IMR-90 (cell line): ENCODE results near the gene NAV2. TPM values are rescaled to one million over a fixed set of nuclear protein-coding genes. Genes with fewer than 3 reads are reported as not detected.

ENCODE experiments used
- ATAC-seq: fragments of 200-7000 bp; cut with Tn5 transposase; 2 replicates; pipeline ENCODE4 v1.9.1; 2020; ENCODE audit warnings: low read depth, mild to moderate bottlenecking, moderate library complexity
- BruUV-seq: library from RNA; stranded (reverse); fragments of 400-500 nt; replicated peaks from 2 replicates; lab custom pipeline; 2021; lab: Mats Ljungman, UMichigan
- CTCF ChIA-PET: fragments of 300-600 bp; formaldehyde crosslinking; extraction: SDS; loops from one replicate; lab custom pipeline; 2021; ENCODE audit warnings: antibody characterized with exemption; lab: Yijun Ruan, JAX
- POLR2A ChIA-PET: fragments of 300-600 bp; sonication (Branson Sonifier 250); formaldehyde crosslinking; loops from one replicate; lab custom pipeline; 2022; ENCODE audit warnings: antibody characterized with exemption; ENCODE audit not compliant: unreplicated experiment; lab: Charles Lee
- DNase-seq: peaks from one replicate; pipeline ENCODE4 v3.0.0; 2013
- H2AFZ ChIP-seq: replicated peaks from 2 replicates; pipeline ENCODE3; 2013; ENCODE audit warnings: low read length, mild to moderate bottlenecking; ENCODE audit not compliant: poor library complexity
- H2AK5ac ChIP-seq: 2 replicates; pipeline ENCODE4 v1.6.1; 2013; ENCODE audit warnings: low read depth, low read length, inconsistent platforms
- H2AK9ac ChIP-seq: replicated peaks from 2 replicates; pipeline ENCODE3; 2013; ENCODE audit warnings: mild to moderate bottlenecking, low read depth, low read length, moderate library complexity; ENCODE audit not compliant: poor library complexity
- H2BK120ac ChIP-seq: 2 replicates; pipeline ENCODE4 v1.6.1; 2013; ENCODE audit warnings: low read depth, low read length, inconsistent platforms
- H2BK15ac ChIP-seq: 3 replicates; pipeline ENCODE4 v1.6.1; 2013; ENCODE audit warnings: low read depth, low read length, inconsistent platforms
- H2BK20ac ChIP-seq: 2 replicates; pipeline ENCODE4 v1.6.1; 2013; ENCODE audit warnings: low read depth, mild to moderate bottlenecking, inconsistent platforms, low read length, moderate library complexity
- H2BK5ac ChIP-seq: 2 replicates; pipeline ENCODE4 v1.6.1; 2013; ENCODE audit warnings: mild to moderate bottlenecking, low read depth, low read length, inconsistent platforms; ENCODE audit not compliant: poor library complexity, severe bottlenecking
- H3K14ac ChIP-seq: replicated peaks from 2 replicates; pipeline ENCODE4 v1.6.1; 2013; ENCODE audit warnings: low read depth, low read length, inconsistent platforms
- H3K18ac ChIP-seq: 2 replicates; pipeline ENCODE4 v1.6.1; 2013; ENCODE audit warnings: low read depth, low read length, control low read depth
- H3K23ac ChIP-seq: 2 replicates; pipeline ENCODE4 v1.6.1; 2013; ENCODE audit warnings: low read depth, low read length, inconsistent platforms
- H3K27ac ChIP-seq: 2 replicates; pipeline ENCODE4 v1.5.1; 2013; ENCODE audit warnings: mild to moderate bottlenecking, control low read depth, low read length; ENCODE audit not compliant: insufficient read depth
- H3K27me3 ChIP-seq: 2 replicates; pipeline ENCODE4 v1.6.1; 2013; ENCODE audit warnings: low read length; ENCODE audit not compliant: control insufficient read depth, insufficient read depth
- H3K36me3 ChIP-seq: 2 replicates; pipeline ENCODE4 v1.6.1; 2013; ENCODE audit warnings: low read length, mixed read lengths; ENCODE audit not compliant: control insufficient read depth, insufficient read depth
- H3K4ac ChIP-seq: 2 replicates; pipeline ENCODE4 v1.6.1; 2013; ENCODE audit warnings: low read depth, low read length, inconsistent platforms
- H3K4me1 ChIP-seq: 2 replicates; pipeline ENCODE4 v1.6.1; 2013; ENCODE audit warnings: low read length, mixed read lengths; ENCODE audit not compliant: control insufficient read depth, insufficient read depth
- H3K4me2 ChIP-seq: 2 replicates; pipeline ENCODE4 v1.6.1; 2013; ENCODE audit warnings: low read depth, mild to moderate bottlenecking, control low read depth, low read length, moderate library complexity
- H3K4me3 ChIP-seq: 2 replicates; pipeline ENCODE4 v1.5.1; 2013; ENCODE audit warnings: low read depth, mild to moderate bottlenecking, control low read depth, low read length, moderate library complexity; ENCODE audit not compliant: insufficient read depth
- H3K56ac ChIP-seq: 2 replicates; pipeline ENCODE4 v1.6.1; 2013; ENCODE audit warnings: low read length, inconsistent platforms; ENCODE audit not compliant: insufficient read depth; ENCODE audit errors: extremely low read depth
- H3K79me1 ChIP-seq, 2 experiments: 2 replicates each; pipeline ENCODE4 v1.6.1; 2013; ENCODE audit warnings: low read length in 2 of 2, inconsistent platforms in 1 of 2, low read depth in 1 of 2
- H3K9ac ChIP-seq: 2 replicates; pipeline ENCODE4 v1.6.1; 2013; ENCODE audit warnings: low read depth, low read length, control low read depth
- H3K9me1 ChIP-seq: 2 replicates; pipeline ENCODE4 v1.6.1; 2013; ENCODE audit warnings: low read length, inconsistent platforms; ENCODE audit not compliant: insufficient read depth
- H3K9me3 ChIP-seq: 2 replicates; pipeline ENCODE4 v1.6.1; 2013; ENCODE audit warnings: low read length; ENCODE audit not compliant: control insufficient read depth, insufficient read depth
- H4K20me1 ChIP-seq: 2 replicates; pipeline ENCODE4 v1.6.1; 2013; ENCODE audit warnings: low read length, inconsistent platforms; ENCODE audit not compliant: insufficient read depth
- H4K5ac ChIP-seq: 2 replicates; pipeline ENCODE4 v1.6.1; 2013; ENCODE audit warnings: mild to moderate bottlenecking, low read depth, low read length, control low read depth
- H4K8ac ChIP-seq, 2 experiments: 2 replicates each; pipeline ENCODE4 v1.6.1; 2013; ENCODE audit warnings: low read depth in 2 of 2, low read length in 2 of 2, control low read depth in 1 of 2, inconsistent platforms in 1 of 2
- H4K91ac ChIP-seq: 2 replicates; pipeline ENCODE4 v1.6.1; 2013; ENCODE audit warnings: low read depth, low read length, inconsistent platforms; ENCODE audit not compliant: insufficient read depth
- BHLHE40 ChIP-seq: fragments of 150-350 bp; IDR thresholded peaks from 2 replicates; pipeline ENCODE4 v1.6.1; 2016; ENCODE audit warnings: mild to moderate bottlenecking, low read depth, low read length
- CEBPB ChIP-seq: IDR thresholded peaks from 2 replicates; pipeline ENCODE4 v1.6.1; 2012; ENCODE audit warnings: low read depth, low read length, improper control_type of control experiment
- CTCF ChIP-seq: conservative IDR thresholded peaks from 2 replicates; pipeline ENCODE4 v1.5.1; 2012; ENCODE audit warnings: mild to moderate bottlenecking, low read depth, low read length, improper control_type of control experiment
- ELK1 ChIP-seq: fragments of 150-350 bp; IDR thresholded peaks from 2 replicates; pipeline ENCODE4 v1.6.1; 2016; ENCODE audit warnings: low read depth, mild to moderate bottlenecking, low read length, moderate library complexity, borderline replicate concordance
- MXI1 ChIP-seq: IDR thresholded peaks from 2 replicates; pipeline ENCODE4 v1.6.1; 2012; ENCODE audit warnings: low read depth, mild to moderate bottlenecking, low read length, moderate library complexity, borderline replicate concordance
- NFE2L2 ChIP-seq: fragments of 150-350 bp; IDR thresholded peaks from 2 replicates; pipeline ENCODE4 v1.6.1; 2016; ENCODE audit warnings: low read depth, mild to moderate bottlenecking, low read length
- RAD21 ChIP-seq: IDR thresholded peaks from 2 replicates; pipeline ENCODE4 v1.6.1; 2012; ENCODE audit warnings: low read length, improper control_type of control experiment
- WGBS, 2 experiments: methylation state at CpG; one replicate each; pipeline versions ENCODE4 v1.1.5 to v1.1.7; 2013; ENCODE audit warnings: missing lambda C conversion rate in 2 of 2; ENCODE audit not compliant: insufficient read length in 1 of 2; ENCODE audit errors: extremely low coverage in 2 of 2; 5-methylcytosine and 5-hydroxymethylcytosine counted together
- dilution Hi-C: fragments of 300-500 bp; cut with HindIII; formaldehyde crosslinking; loops from one replicate; pipeline ENCODE4 v1.14.3; 2018; ENCODE audit warnings: low sequenced_read_pairs; ENCODE audit not compliant: unreplicated experiment
- in situ Hi-C: fragments of 300-500 bp; cut with MboI; formaldehyde crosslinking; loops from 3 replicates; pipeline ENCODE4 v1.14.3; 2019; ENCODE audit warnings: low sequenced_read_pairs, inconsistent platforms, mixed read lengths
- intact Hi-C: fragments of 100-400 bp; cut with micrococcal nuclease; formaldehyde crosslinking; loops from 2 replicates; pipeline ENCODE4 v1.10.0; 2022
- polyA plus RNA-seq, 3 experiments: library from polyadenylated mRNA; depleted of rRNA; stranded (reverse); fragments of >200 nt; gene quantifications; 2 replicates each; pipeline ENCODE4 v1.2.3, GENCODE V29; 2012; ENCODE audit warnings: low replicate concordance in 1 of 3
- total RNA-seq: library from RNA; depleted of rRNA; stranded (reverse); fragments of >200 nt; gene quantifications from 2 replicates; pipeline ENCODE4 v1.2.3, GENCODE V29; 2012

The NAV2 gene
- total and polyA plus RNA-seq, 2 of the 4 experiments (the other 2 are of a cell fraction) = 4.5 to 12.6 TPM

GRCh38 chr11:19774329-19774728 lies 61.7 kb downstream of the NAV2 start:
- H2BK15ac ChIP-seq = no peak overlapping the region
- H3K27ac ChIP-seq = no peak overlapping the region
- H4K5ac ChIP-seq = no peak overlapping the region
- H2BK20ac ChIP-seq = no peak overlapping the region
- no peak overlapping the region for H2AK5ac ChIP-seq
- H3K18ac ChIP-seq = no peak overlapping the region
- POLR2A ChIA-PET = no interaction called here
- H2BK120ac ChIP-seq = no peak overlapping the region
- peaks cover 63 to 71% of the 10 kb centered on the region in 2 experiments for H3K79me1 ChIP-seq
- H3K23ac ChIP-seq = no peak overlapping the region
- H3K4me3 ChIP-seq = no peak overlapping the region
- H2AK9ac ChIP-seq = no peak overlapping the region
- H3K9me1 ChIP-seq = peaks cover 12% of the 10 kb centered on the region
- intact Hi-C loops = no loop called here
- H3K56ac ChIP-seq = no peak overlapping the region
- H2BK5ac ChIP-seq = no peak overlapping the region
- ATAC-seq (no peak), DNase-seq (no peak)
- H4K8ac ChIP-seq = no peak overlapping the region
- TF ChIP-seq CEBPB = no peak
- no peak for TF ChIP-seq CTCF
- no peak for TF ChIP-seq BHLHE40
- no peak for TF ChIP-seq NFE2L2
- no peak for TF ChIP-seq RAD21
- TF ChIP-seq MXI1 = no peak
- TF ChIP-seq ELK1 = no peak
- CTCF ChIA-PET = no interaction called here
- H3K4me1 ChIP-seq = peaks cover 6% of the 10 kb centered on the region
- H3K9ac ChIP-seq = no peak overlapping the region
- H3K36me3 ChIP-seq = no peaks in the 10 kb centered on the region
- in situ Hi-C loops = loop anchor here (25.0 kb wide), 1 partner anchor 687 kb away; no protein-coding TSS in a partner anchor
- dilution Hi-C loops = no loop called here
- no peak overlapping the region for H3K4me2 ChIP-seq
- no peak overlapping the region for H3K14ac ChIP-seq
- WGBS, 2 experiments = no CpG with 5 or more reads among the region's 3 CpGs
- H4K91ac ChIP-seq = no peak overlapping the region
- 0 out of 2 replicates have a peak, but pooled peaks cover 1% of the 10 kb centered on the region for H3K9me3 ChIP-seq
- H2AFZ ChIP-seq = no peak overlapping the region
- peaks cover 4% of the 10 kb centered on the region; the same call in 1 of the 2 replicates for H3K27me3 ChIP-seq
- H3K4ac ChIP-seq = no peak overlapping the region
- peaks cover 95% of the 10 kb centered on the region for H4K20me1 ChIP-seq
- no TSS peak for BruUV-seq
